Measurements from ENCODE around the gene USP20.
"Not testable (repeated sequence)": the region's sequence is repeated elsewhere in the genome, so short reads cannot be mapped to it uniquely, and the experiment has no call there.

USP20 gene

DNA sequence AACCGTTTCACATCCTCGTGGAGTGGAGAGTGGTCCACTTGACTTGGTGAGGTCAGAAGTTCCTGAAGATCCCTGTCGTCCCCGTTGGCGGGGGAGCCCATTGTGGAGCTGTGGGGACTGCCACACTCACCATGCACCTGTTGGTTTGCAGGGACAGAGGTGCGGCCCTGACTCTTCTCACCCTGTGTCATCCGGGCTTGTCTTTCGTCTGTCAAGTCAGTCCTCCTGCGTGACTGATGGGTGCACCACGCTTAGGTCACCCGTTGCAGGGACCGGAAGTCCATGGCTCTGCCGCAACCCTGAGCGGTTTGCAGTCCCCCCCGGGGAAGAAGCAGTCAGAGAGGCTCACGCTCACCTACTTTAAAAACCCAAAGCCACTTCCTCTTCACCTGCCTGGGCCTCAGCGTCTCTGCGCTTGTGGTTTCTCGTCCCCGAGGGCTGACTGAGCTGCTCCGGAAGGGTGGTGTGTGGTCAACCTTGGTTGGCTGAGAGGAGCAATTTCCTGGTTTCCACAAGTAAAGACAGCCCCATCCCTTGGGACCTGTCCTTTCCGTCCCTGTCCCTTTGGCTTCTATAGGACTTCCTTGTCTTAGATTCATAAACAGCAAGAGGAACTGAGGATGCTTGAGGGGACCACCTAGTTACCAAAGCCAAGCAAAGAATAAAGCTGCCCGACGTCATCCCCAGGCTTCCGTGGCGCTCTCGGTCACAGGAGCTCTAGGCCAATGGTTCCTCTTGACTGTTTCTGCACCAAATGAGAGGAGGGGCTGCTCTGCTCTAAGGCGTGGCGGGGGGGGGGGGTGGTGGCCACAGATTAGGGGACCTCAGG is 53.2 kb downstream of the USP20 start:
- H3K4me3 ChIP-seq (ENCODE audit: severe bottlenecking), result no peak overlapping the region
- peaks cover 10% of the 10 kb centered on the region for H3K4me1 ChIP-seq (ENCODE audit: insufficient read depth, poor library complexity, severe bottlenecking)
- ATAC-seq (ENCODE audit: low read depth), result no peak

GRCh38 chr9:129889122-129889940 is 54.1 kb downstream of the USP20 start:
- H3K36me3 ChIP-seq (ENCODE audit: low read depth), result no peaks in the 10 kb centered on the region
- H3K4me3 ChIP-seq (ENCODE audit: severe bottlenecking), result no peak overlapping the region
- ATAC-seq (ENCODE audit: low read depth) (no peak), DNase-seq (ENCODE audit: low spot score) (no peak)
- H3K4me1 ChIP-seq (ENCODE audit: insufficient read depth, poor library complexity, severe bottlenecking), result peaks cover 6% of the 10 kb centered on the region
- H3K9me3 ChIP-seq (ENCODE audit: severe bottlenecking), result no peaks in the 10 kb centered on the region
- no peak overlapping the region for H3K27ac ChIP-seq (ENCODE audit: poor library complexity, severe bottlenecking)
- H3K27me3 ChIP-seq (ENCODE audit: insufficient read depth, poor library complexity, severe bottlenecking), result no peaks in the 10 kb centered on the region
- no peak for TF ChIP-seq CTCF (IDR thresholded peaks at IDR 0.05; ENCODE audit: poor library complexity, severe bottlenecking)

More for the DNA sequence above, 53.2 kb downstream of the USP20 start:
- Histone ChIP-seq H3K27ac (ENCODE audit: poor library complexity, severe bottlenecking) (no peak overlapping the region), H3K36me3 (ENCODE audit: low read depth) (no peaks in the 10 kb centered on the region), H3K27me3 (ENCODE audit: insufficient read depth, poor library complexity, severe bottlenecking) (no peaks in the 10 kb centered on the region), H3K9me3 (ENCODE audit: severe bottlenecking) (no peaks in the 10 kb centered on the region)
- TF ChIP-seq CTCF (IDR thresholded peaks at IDR 0.05; ENCODE audit: poor library complexity, severe bottlenecking), result no peak
- no peak for DNase-seq (ENCODE audit: low spot score)

DNA sequence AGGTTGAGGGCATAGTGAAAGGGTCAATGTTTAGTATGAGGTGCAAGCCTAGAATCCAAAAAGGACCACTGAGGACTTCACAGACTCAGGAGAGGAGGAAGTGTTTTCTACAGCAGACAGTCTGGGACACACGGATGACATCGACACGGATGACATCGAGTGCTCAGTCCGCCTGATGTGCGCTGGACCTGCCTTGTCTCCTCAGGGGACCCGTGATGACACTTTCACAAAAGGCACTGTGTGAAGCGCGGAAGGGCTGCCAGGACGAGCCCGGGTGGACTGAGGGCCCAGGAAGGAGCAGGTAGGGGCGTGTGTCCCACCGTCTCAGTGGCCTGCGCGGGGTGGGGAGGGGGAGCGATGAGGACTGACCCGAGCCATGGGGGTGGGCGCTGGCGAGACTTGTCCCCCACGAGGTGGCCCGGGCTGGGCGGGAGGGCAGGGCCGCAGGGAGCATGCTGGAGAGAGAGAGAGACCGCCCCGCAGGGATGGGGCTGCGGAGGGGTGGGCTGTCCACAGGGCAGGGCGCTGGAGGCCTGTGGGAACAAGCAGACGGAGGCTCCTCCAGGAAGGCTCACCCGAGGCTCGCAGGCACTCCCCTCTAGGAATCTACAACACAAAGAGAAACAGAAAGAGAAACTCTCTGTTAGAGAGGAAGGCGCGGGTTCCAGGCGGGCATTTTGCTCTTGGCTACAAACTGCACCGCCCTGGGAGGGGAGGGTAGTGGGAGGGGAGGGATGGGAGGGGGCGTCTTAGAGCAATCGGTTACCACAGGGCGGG is 54.9 kb downstream of the USP20 start:
- H3K27me3 ChIP-seq (ENCODE audit: insufficient read depth, poor library complexity, severe bottlenecking), result no peaks in the 10 kb centered on the region
- H3K4me3 ChIP-seq (ENCODE audit: severe bottlenecking), result no peak overlapping the region
- DNase-seq (ENCODE audit: low spot score), result no peak
- no peak for TF ChIP-seq CTCF (IDR thresholded peaks at IDR 0.05; ENCODE audit: poor library complexity, severe bottlenecking)
- ATAC-seq (ENCODE audit: low read depth), result no peak
- H3K9me3 ChIP-seq (ENCODE audit: severe bottlenecking), result no peaks in the 10 kb centered on the region
- no peaks in the 10 kb centered on the region for H3K4me1 ChIP-seq (ENCODE audit: insufficient read depth, poor library complexity, severe bottlenecking)
- no peak overlapping the region for H3K27ac ChIP-seq (ENCODE audit: poor library complexity, severe bottlenecking)
- 0 out of 2 replicates have a peak, but pooled peaks cover 1% of the 10 kb centered on the region for H3K36me3 ChIP-seq (ENCODE audit: low read depth)

GRCh38 chr9:129890718-129891299 is 55.6 kb downstream of the USP20 start:
- not testable (repeated sequence) for ATAC-seq (ENCODE audit: low read depth); H3K27ac ChIP-seq (ENCODE audit: poor library complexity, severe bottlenecking); H3K4me1 ChIP-seq (ENCODE audit: insufficient read depth, poor library complexity, severe bottlenecking); DNase-seq (ENCODE audit: low spot score); H3K9me3 ChIP-seq (ENCODE audit: severe bottlenecking); H3K36me3 ChIP-seq (ENCODE audit: low read depth); H3K4me3 ChIP-seq (ENCODE audit: severe bottlenecking); H3K27me3 ChIP-seq (ENCODE audit: insufficient read depth, poor library complexity, severe bottlenecking)

DNA sequence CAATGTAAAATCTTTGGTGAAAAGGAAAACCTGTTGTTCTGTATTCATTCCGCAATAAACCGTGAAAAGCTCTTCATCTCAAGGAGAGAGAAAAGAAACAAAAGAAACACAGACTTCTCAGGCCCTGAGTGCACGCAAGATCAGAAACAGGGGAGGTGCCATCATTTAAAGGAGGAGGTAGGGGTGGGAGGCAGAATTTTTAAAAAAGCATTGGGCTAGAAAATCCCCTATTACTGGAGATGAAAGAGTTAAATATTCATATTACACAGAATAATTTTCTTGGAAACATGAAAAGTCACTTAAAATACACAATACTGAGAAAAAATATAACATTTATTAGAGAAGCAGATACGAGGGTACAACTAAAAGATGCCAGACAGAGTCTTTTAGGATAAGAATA is 56.3 kb downstream of the USP20 start:
- Histone ChIP-seq H3K36me3 (ENCODE audit: low read depth) (0 out of 2 replicates have a peak, but pooled peaks cover 8% of the 10 kb centered on the region), H3K27ac (ENCODE audit: poor library complexity, severe bottlenecking) (no peak overlapping the region), H3K4me3 (ENCODE audit: severe bottlenecking) (no peak overlapping the region), H3K27me3 (ENCODE audit: insufficient read depth, poor library complexity, severe bottlenecking) (no peaks in the 10 kb centered on the region), H3K4me1 (ENCODE audit: insufficient read depth, poor library complexity, severe bottlenecking) (no peaks in the 10 kb centered on the region), H3K9me3 (ENCODE audit: severe bottlenecking) (no peaks in the 10 kb centered on the region)
- DNase-seq (ENCODE audit: low spot score) (no peak), ATAC-seq (ENCODE audit: low read depth) (no peak)
- TF ChIP-seq CTCF (IDR thresholded peaks at IDR 0.05; ENCODE audit: poor library complexity, severe bottlenecking), result no peak
